CD4-positive, alpha-beta T cell (primary cell): Measurements from ENCODE around the gene VIPR2. TPM values are rescaled to one million over a fixed set of nuclear protein-coding genes. Genes with fewer than 3 reads are reported as not detected.

Source experiments
- ATAC-seq: fragments of 200-7000 bp; cut with Tn5 transposase; one replicate; pipeline ENCODE4 v1.10.0; 2022; ENCODE audit warnings: mild to moderate bottlenecking; ENCODE audit not compliant: poor library complexity
- CTCF ChIA-PET: fragments of 350-600 bp; sonication (Branson Sonifier 250); formaldehyde crosslinking; loops from one replicate; lab custom pipeline; 2021; ENCODE audit warnings: antibody characterized with exemption, inconsistent platforms; lab: Charles Lee
- POLR2A ChIA-PET: fragments of 350-600 bp; sonication (Branson Sonifier 250); formaldehyde crosslinking; loops from one replicate; lab custom pipeline; 2021; ENCODE audit warnings: antibody characterized with exemption, inconsistent platforms; lab: Charles Lee
- DNase-seq, 14 experiments: peaks; one replicate each; pipeline ENCODE4 v3.0.0-alpha.2; 2013 to 2020; ENCODE audit warnings: mixed read lengths in 2 of 14
- H3K27ac ChIP-seq, 2 donors: one replicate each; pipeline versions ENCODE4 v1.5.1 to v1.7.0; 2013; ENCODE audit warnings: low read length in 2 of 2, low read depth in 1 of 2, mild to moderate bottlenecking in 1 of 2
- H3K27me3 ChIP-seq, 2 experiments: 1 replicate in 1 of 2; 2 replicates in 1 of 2; pipeline versions ENCODE4 v1.6.1 to v1.7.0; 2013; ENCODE audit warnings: low read length in 2 of 2, control low read depth in 1 of 2, mild to moderate bottlenecking in 1 of 2, moderate library complexity in 1 of 2; ENCODE audit not compliant: insufficient read depth in 2 of 2, control insufficient read depth in 1 of 2
- H3K36me3 ChIP-seq: one replicate; pipeline ENCODE4 v1.6.1; 2013; ENCODE audit warnings: low read length, control low read depth; ENCODE audit not compliant: insufficient read depth
- H3K4me1 ChIP-seq: one replicate; pipeline ENCODE4 v1.6.1; 2013; ENCODE audit warnings: low read length, control low read depth; ENCODE audit not compliant: insufficient read depth
- H3K4me3 ChIP-seq: one replicate; pipeline ENCODE4 v1.5.1; 2013; ENCODE audit warnings: mild to moderate bottlenecking, low read length, moderate library complexity
- H3K9me3 ChIP-seq, 2 experiments: 1 replicate in 1 of 2; 2 replicates in 1 of 2; pipeline versions ENCODE4 v1.6.1 to v1.7.0; 2013; ENCODE audit warnings: low read length in 2 of 2, mild to moderate bottlenecking in 2 of 2, control low read depth in 1 of 2, moderate library complexity in 1 of 2; ENCODE audit not compliant: control insufficient read depth in 1 of 2, insufficient read depth in 1 of 2
- H3K27ac Mint-ChIP-seq: one replicate; pipeline ENCODE4 v1.8.0; 2020; ENCODE audit warnings: mixed read lengths
- H3K27me3 Mint-ChIP-seq: one replicate; pipeline ENCODE4 v1.8.0; 2021; ENCODE audit warnings: mixed read lengths
- H3K36me3 Mint-ChIP-seq: one replicate; pipeline ENCODE4 v1.8.0; 2021; ENCODE audit warnings: low read depth, mixed read lengths
- H3K4me1 Mint-ChIP-seq: one replicate; pipeline ENCODE4 v1.8.0; 2021; ENCODE audit warnings: low read depth, mixed read lengths
- H3K4me3 Mint-ChIP-seq: one replicate; pipeline ENCODE4 v1.8.0; 2020; ENCODE audit warnings: mild to moderate bottlenecking, mixed read lengths
- H3K9me3 Mint-ChIP-seq: one replicate; pipeline ENCODE4 v1.8.0; 2020; ENCODE audit warnings: mixed read lengths
- intact Hi-C, 2 experiments: fragments of 100-400 bp; cut with DNase I in 1 of 2; cut with micrococcal nuclease in 1 of 2; formaldehyde crosslinking; loops; one replicate each; pipeline versions ENCODE4 v1.15.1 to v1.9.0; 2023 to 2025; cut with DNase I, micrococcal nuclease
- total RNA-seq, 174 experiments: library from RNA in 2 of 174; stranded (reverse) in 2 of 174; gene quantifications; one replicate each; pipeline ENCODE4 v1.2.3 and lab custom pipeline; 2021 to 2026
- TF ChIP-seq, protein P1 (sequence below): fragments of 200-600 bp; IDR thresholded peaks from one replicate; pipeline ENCODE4 v1.8.0; 2022; ENCODE audit warnings: antibody characterized with exemption, mild to moderate bottlenecking

The VIPR2 gene
- total RNA-seq, 2 experiments from 2014 or later: 0.59 to 0.80 TPM

GRCh38 chr7:158979635-158980351 is 164.9 kb downstream of the VIPR2 start:
- Histone ChIP-seq H3K36me3 (no peaks in the 10 kb centered on the region), H3K9me3 (peaks cover 22 to 39% of the 10 kb centered on the region in 2 experiments), H3K4me1 (peaks cover 24% of the 10 kb centered on the region), H3K27me3 (no peaks in the 10 kb centered on the region), H3K4me3 (no peak overlapping the region), H3K27ac (no peak overlapping the region)
- peaks cover 21% of the 10 kb centered on the region for H3K4me1 Mint-ChIP-seq
- H3K4me3 Mint-ChIP-seq: no peak overlapping the region
- ATAC-seq (no peak), DNase-seq (no peak)
- peaks cover 6% of the 10 kb centered on the region for H3K9me3 Mint-ChIP-seq
- no peaks in the 10 kb centered on the region for H3K27me3 Mint-ChIP-seq
- no peak overlapping the region for H3K27ac Mint-ChIP-seq
- POLR2A ChIA-PET: no interaction called here
- intact Hi-C loops: loop anchor here (5.0 to 10.0 kb wide), 5 partner anchors 92 to 587 kb away; no protein-coding TSS in a partner anchor
- H3K36me3 Mint-ChIP-seq: peaks cover 6% of the 10 kb centered on the region
- CTCF ChIA-PET: no interaction called here
- TF ChIP-seq, protein P1, sequence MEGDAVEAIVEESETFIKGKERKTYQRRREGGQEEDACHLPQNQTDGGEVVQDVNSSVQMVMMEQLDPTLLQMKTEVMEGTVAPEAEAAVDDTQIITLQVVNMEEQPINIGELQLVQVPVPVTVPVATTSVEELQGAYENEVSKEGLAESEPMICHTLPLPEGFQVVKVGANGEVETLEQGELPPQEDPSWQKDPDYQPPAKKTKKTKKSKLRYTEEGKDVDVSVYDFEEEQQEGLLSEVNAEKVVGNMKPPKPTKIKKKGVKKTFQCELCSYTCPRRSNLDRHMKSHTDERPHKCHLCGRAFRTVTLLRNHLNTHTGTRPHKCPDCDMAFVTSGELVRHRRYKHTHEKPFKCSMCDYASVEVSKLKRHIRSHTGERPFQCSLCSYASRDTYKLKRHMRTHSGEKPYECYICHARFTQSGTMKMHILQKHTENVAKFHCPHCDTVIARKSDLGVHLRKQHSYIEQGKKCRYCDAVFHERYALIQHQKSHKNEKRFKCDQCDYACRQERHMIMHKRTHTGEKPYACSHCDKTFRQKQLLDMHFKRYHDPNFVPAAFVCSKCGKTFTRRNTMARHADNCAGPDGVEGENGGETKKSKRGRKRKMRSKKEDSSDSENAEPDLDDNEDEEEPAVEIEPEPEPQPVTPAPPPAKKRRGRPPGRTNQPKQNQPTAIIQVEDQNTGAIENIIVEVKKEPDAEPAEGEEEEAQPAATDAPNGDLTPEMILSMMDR: no peak

DNA sequence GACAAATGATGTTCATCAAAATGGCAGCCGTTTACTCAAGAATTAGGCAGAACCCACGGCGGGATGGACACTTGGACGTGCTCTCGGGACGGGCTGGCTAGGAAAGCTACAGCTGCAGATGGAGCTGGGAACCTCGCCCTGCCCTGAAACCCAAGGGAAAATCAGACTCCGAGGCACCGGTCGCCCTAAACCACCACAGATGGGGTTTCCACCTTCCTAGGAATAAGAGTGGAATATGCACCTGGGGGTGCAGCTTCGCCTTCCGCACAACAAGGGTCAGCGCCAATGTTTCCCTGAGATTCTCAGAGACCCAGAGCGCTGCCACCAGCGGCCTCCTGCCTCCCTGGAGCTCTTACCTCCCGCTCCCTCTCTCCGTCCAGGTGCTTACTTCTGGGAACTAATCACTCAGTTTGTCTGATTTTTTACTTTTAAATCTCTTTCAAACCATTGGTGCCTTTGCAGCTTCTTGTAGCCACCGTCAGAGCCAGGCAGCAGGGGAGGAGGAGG is 165.6 kb downstream of the VIPR2 start:
- Mint-ChIP-seq H3K4me1 (peaks cover 22% of the 10 kb centered on the region), H3K4me3 (no peak overlapping the region), H3K36me3 (no peaks in the 10 kb centered on the region), H3K27me3 (no peaks in the 10 kb centered on the region), H3K27ac (no peak overlapping the region), H3K9me3 (no peaks in the 10 kb centered on the region)
- POLR2A ChIA-PET: interaction anchor here (1.2 kb wide), 1 partner anchor 283 kb away, joined by 3 read pairs; no protein-coding TSS in a partner anchor
- no peak for ATAC-seq
- no peaks in the 10 kb centered on the region for H3K36me3 ChIP-seq
- DNase-seq: no peak
- H3K4me3 ChIP-seq: no peak overlapping the region
- no peaks in the 10 kb centered on the region for H3K27me3 ChIP-seq
- TF ChIP-seq, protein P1: no peak
- peaks cover 24% of the 10 kb centered on the region for H3K4me1 ChIP-seq
- intact Hi-C loops: loop anchor here (5.0 to 10.0 kb wide), 5 partner anchors 92 to 587 kb away; no protein-coding TSS in a partner anchor
- H3K9me3 ChIP-seq: peaks cover 22 to 38% of the 10 kb centered on the region in 2 experiments
- CTCF ChIA-PET: interaction anchor here (0.6 to 0.9 kb wide), 2 partner anchors 90 to 283 kb away, joined by 3 to 4 read pairs; no protein-coding TSS in a partner anchor
- no peak overlapping the region for H3K27ac ChIP-seq
